Endothelial cell of umbilical vein (primary cell): ENCODE results near the gene ZNF511.

Experiments
- CTCF ChIP-seq, 2 donors: IDR thresholded peaks; 1 replicate in 1 of 2; 2 replicates in 1 of 2; pipeline ENCODE4 v1.5.1; 2011; ENCODE audit warnings: low read length in 2 of 2, mild to moderate bottlenecking in 2 of 2, moderate library complexity in 2 of 2, control low read depth in 1 of 2, inconsistent platforms in 1 of 2, low read depth in 1 of 2; ENCODE audit not compliant: insufficient read depth in 1 of 2; ENCODE audit errors: extremely low read depth in 1 of 2
- EZH2 ChIP-seq: IDR thresholded peaks from 2 replicates; pipeline ENCODE4 v1.6.1; 2012; ENCODE audit warnings: borderline replicate concordance, low read depth, mild to moderate bottlenecking, moderate library complexity, low read length, inconsistent platforms; ENCODE audit not compliant: severe bottlenecking
- GATA2 ChIP-seq: IDR thresholded peaks from 2 replicates; pipeline ENCODE4 v1.7.0; 2011; ENCODE audit warnings: low read depth, mild to moderate bottlenecking, moderate library complexity, mixed read lengths, low read length; ENCODE audit not compliant: insufficient read length, insufficient read depth
- MAX ChIP-seq: IDR thresholded peaks from 2 replicates; pipeline ENCODE4 v1.6.1; 2011; ENCODE audit not compliant: insufficient read depth, insufficient read length
- POLR2A ChIP-seq: IDR thresholded peaks from 2 replicates; pipeline ENCODE4 v1.6.1; 2012; ENCODE audit warnings: low read depth, mild to moderate bottlenecking, control low read depth, low read length
- POLR2AphosphoS5 ChIP-seq: IDR thresholded peaks from 2 replicates; pipeline ENCODE4 v1.6.1; 2012; ENCODE audit warnings: low read depth, mild to moderate bottlenecking, control low read depth, low read length, moderate library complexity; ENCODE audit not compliant: insufficient read depth

GRCh38 chr10:133358925-133359310 is 50.2 kb downstream of the ZNF511 start:
- TF ChIP-seq CTCF (IDR thresholded peaks at IDR 0.05; ENCODE audit: extremely low read depth in 1 of 2, insufficient read depth in 1 of 2, low read depth in 1 of 2, low read length in 2 of 2) (no peak), POLR2A (no peak), POLR2AphosphoS5 (no peak), EZH2 (no peak), GATA2 (no peak), MAX (no peak)
